HG03342 (cell line): Measurements from ENCODE around the gene SLC24A2.

Experiments used
- ATAC-seq: cut with Tn5 transposase; IDR thresholded peaks from one replicate; pipeline ENCODE4 v1.9.1; 2021; ENCODE audit warnings: mild to moderate bottlenecking, moderate library complexity; ENCODE audit not compliant: unreplicated experiment

Gene SLC24A2

GRCh38 chr9:19759066-19759465, 29.8 kb downstream of the SLC24A2 start:
- no peak for ATAC-seq

GRCh38 chr9:19757745-19758144, 31.1 kb downstream of the SLC24A2 start:
- no peak for ATAC-seq

GRCh38 chr9:19754921-19755320, 33.9 kb downstream of the SLC24A2 start:
- ATAC-seq, result no peak

DNA sequence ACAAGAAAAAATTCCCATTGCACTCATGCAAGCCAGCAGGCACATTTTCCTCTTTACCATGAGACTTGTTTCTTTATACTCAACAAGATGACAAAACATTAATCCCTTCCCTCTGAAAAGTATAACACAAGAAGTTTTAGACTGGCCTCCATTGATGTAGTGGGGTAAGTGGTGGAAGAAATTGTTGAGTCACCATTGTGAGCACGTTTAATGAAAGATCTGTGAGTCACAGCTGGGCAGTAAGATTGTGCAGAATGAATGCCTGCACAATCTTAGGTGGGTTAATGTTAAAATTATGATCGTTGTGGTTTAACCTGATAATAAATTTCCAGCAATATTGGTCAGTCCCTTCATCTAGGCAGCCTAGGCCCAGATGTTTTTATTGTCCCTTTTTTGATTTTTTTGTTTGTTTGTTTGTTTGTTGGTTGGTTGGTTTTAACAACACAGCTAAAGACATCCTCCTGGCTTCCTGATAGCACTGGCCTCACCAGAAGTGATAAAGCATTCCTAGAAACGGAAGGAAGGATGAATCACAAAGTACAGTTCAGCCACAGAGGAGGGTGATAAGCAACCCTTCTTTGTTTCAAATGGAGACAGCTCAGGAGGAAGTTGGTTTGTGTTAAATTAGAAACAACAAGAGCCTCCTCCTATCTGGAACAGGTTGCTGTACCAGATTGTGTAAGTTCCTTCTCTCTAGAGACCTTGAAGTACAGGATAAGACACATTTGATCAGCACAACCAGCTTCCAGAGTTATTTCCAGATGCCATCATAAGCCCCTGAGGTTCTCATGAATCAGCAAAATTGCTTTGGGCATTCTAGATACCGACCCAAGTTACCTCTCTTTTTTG, 40.3 kb downstream of the SLC24A2 start:
- ATAC-seq, result no peak

GRCh38 chr9:19746223-19746622, 42.6 kb downstream of the SLC24A2 start:
- ATAC-seq, result no peak

DNA sequence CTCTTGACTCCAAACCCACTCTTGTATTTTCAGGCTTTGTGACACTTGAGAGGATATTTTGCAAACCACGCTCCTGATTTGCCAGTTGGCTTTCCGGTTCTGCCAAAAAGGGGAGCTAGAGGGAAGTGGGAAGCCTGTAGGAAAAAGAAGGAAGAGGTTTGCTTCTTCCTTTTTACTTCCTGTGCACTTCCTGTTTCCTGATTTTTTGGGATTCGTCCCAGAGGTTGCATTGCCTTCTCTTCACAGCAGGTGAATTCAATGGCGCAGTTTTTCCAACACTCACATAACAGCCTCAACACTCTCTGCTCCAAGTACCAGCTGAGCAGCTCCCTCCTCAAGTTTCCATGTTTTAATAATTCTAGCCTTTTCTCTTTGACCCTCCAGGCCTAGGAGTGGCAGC, 47.7 kb downstream of the SLC24A2 start:
- no peak for ATAC-seq
